HG03520 (cell line): ENCODE data around the gene CDH13.

Experiments used
- ATAC-seq: cut with Tn5 transposase; IDR thresholded peaks from one replicate; pipeline ENCODE4 v1.9.1; 2021; ENCODE audit warnings: mild to moderate bottlenecking, moderate library complexity; ENCODE audit not compliant: unreplicated experiment

Gene CDH13

DNA sequence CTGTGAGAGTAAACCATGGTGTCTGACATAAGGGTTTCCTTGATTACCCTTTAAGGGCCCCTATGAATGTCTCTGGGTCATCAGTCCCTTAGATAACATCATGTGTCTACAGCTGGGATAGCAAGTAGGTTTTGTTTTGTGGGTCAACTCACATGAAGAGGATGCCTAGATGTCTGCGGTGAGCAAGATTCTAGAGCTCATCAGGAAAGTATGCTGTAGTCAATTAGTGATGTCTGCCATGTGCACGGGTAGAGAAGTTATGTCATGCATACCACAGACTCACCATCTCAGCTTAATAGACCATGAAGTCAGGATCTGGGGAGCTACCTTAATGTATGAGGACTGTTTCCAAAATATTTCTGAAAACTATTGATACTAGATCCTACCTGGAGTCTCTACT is 57.5 kb downstream of the CDH13 start:
- ATAC-seq, result no peak

DNA sequence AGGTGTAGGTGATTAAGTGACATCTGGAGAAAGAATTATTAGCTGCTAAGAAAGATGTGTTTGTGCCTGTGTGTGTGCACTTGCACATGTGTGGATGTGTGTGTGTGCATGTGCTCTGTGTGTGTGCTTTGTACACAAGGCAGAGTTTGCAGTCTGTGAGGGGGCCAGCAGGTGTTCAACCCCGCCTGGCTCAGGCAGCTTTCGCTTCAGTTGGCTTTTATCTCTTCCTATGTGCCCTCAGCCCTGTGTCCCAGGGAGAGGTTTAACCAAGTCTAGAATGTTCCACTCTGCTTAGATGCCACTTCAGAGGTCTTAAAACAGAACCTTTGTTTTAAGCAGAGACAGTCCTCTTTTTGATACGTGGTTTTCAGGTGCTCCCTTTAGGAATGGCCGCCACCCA is 58.8 kb downstream of the CDH13 start:
- no peak for ATAC-seq

DNA sequence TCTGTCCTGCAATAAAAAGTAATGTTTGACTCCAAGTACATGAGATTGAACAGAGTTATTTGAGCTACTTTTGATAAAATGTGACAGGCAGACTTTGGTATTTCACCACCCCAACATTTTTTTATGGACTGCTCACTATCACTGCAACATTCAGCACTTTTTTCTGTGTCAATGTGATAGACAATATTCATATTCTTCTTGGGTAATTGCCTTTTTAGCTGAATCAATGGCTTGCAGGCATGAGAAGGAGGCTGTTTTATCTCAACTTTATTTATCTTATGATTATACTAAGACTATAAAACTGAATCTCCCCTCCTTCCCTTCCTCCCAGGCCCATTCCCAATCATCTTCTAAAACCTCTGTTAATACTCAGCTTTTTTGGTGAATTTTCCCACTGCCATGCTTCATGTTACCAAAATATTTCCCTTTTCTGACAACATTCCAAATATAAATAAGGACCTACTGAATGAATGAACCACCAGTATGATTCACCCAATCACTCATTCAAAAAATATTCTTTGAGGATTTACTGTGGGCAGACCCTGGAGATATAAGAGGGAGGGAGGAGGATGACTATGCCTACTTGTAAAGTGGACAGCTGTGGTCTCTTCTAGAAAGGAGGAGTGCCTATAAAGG is 67.6 kb downstream of the CDH13 start:
- no peak for ATAC-seq

DNA sequence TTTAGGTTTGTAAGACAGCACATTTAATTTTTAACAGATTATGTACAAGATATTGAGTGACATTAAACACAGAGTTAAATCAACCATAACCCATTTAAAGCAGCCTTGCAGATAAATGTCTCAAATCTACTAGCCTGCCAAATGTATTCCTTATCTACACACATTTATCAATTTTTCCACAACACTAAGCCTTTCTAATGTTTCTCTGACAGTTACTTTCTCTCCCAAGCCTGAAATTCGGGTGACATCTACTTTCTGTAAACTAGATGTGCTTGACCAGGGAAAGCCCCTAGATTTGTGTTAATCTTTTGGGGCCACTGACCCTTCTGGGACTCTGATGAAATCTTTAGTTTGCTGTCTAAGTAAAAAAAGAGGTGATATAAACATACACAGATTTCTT is 69.0 kb downstream of the CDH13 start:
- no peak for ATAC-seq

DNA sequence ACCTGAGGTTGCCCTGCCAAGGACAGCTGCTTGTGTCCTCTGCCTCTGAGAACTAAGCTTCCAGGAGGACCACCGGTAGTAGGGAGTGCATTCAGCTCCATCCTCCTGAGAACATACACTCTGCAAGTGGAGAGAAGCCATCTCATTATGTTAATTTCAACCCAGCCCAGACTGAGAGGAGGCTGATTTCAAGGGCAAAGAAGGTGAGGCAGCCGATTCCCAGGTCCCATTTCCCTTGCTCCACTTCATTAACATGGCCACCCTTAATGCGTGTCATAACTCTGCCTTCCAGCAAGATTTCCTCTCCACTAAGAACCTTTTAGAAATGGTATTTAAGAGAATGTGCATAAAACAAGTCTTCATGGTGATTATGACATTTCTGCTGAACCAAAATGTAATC is 72.5 kb downstream of the CDH13 start:
- ATAC-seq, result no peak

DNA sequence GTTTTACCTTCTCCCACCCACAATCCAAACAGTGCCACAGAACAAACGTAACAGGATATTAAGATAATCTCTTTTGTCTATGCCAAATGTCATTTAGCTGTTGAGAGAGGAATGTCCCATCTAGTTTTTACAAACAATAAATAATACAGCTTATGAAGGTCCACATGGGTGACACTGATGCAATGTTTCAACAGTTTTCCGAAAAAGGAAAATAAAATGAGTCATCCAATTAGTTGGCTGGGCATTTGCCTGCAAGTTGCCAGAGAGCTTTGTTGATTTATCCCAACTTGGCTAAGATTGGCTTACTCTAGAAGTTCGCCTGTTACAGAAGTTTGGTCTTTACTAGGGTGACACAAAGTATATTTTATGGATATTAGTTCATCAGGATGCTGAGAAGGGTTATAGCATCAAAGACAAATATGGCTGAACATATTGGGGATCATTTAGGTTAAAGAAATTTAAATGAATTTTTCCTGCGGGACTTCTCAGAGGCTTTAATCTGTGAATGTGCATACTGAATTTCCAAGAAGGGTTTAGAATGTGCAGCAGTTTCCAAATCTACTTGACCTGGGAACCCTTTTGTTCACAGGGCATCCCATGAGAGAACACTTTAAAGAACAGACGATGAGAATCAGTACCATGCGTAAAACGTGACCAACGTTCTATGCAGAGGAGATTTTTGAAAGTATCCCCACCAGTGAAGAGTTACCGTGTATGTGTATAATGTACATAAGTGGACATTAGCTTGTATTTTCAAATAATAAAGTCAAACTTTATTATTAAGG is 73.1 kb downstream of the CDH13 start:
- no peak for ATAC-seq

DNA sequence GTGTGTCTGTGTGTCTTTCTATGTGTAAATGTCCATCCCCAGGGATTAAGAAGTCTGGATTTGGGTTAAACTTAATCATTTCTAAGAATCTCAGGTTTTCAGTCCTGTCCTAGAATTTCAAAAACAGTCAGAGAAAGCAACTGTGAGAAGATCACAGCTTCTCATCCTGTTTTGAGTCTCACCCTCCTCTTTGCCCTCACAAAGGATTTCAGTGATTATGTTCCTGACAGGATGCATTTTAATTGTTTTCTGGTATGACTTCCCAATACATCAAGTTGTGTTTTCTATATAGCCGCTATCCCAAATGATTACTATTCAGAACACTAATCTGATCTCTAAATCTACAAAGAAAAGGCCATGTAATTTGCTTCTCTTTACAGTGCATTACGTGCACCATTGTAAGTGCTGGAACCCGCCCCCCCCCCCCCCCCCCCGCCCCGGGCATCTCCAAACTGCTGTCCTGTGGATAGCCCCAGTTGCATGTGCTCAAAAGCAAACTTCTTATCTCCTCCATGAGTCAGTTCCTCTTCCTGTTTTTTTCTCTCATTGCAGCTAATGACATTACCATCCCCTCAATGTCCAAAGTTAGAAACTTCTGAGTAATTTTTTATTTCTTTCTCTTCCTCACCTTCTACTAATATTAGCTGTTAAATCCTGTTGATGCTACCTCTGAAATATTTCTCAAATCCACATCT is 73.9 kb downstream of the CDH13 start:
- no peak for ATAC-seq

DNA sequence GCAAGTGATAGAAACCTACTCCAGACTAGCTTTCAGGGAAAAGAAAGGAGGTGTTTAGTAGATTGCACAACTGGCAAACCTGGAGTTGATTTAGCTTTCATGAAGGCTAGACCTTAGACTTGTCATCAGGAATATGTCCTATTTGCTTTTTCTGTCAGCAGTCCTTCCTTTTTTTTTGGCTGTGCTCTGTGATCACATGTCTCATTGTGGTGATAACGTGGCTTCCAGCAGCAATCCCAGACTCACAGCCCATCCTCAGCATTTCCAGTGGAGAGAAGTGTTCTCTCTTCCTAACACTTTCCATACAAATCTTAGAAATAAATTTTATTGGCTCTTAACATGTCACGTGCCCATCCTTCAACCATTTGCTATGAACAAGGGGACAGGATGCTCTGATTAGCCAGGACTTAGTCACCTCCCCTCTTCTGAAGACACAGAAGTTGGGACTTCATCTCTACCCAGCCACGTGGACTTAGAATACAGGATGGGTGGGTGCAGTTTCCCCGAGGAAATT is 74.7 kb downstream of the CDH13 start:
- no peak for ATAC-seq

DNA sequence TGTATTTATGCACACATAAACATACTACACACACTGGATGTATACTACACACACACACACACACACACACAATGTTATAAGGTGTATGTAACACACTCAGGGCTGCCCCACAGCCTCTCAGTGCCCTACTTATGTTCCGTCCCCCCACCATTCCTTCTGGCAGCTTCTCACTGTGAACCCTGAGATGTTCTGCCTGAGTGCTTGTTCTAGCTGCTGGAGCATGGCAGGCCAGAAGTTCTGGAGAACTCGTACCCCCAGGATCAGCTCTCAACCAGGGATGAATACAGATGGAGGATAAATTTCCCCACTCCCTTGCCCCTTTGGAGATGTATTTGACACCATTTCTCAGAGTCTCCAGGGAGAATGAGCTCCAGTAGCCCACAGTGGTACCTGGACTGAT is 76.4 kb downstream of the CDH13 start:
- no peak for ATAC-seq

DNA sequence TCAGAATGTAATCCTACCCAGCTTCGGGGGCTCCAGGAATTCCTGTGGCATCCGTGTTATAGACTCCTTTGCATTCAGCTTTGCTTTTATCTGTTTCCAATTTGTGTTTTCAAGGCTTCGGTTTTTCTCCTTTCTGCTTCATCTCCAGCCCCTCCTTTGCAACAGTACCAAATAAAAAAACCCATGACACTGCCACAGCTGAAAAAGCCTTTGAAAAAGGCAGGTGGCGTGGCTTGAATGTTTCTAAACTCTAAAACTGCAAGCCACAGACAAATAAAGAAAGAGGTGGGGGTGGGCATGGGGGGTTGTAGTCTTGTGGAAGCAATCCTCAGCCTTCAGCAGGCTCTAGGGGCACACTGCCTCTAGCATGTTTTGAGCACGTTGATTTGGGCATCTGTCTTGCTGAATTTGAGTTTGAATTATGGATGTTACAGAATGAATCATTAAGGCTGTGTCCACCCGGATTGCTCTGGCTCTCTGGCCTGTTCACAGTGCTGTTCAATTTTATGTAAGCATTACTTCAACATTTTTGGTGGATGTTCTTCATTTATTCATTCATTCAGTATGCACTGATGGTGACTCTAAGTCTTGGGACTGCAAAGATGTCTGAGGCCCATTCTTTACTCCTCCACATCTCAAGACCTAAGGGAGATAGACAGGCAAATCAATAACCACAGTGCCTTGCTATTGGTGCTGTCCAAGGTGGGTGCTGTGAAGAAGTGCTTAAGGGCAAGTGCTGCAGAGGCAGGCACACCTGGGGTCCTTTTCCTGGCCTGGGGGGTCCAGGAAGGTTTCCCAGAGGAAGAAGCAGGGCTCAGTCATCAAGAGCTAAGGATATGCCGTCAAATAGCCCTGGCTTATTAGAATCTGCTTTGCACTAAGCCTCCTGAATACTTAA is 77.4 kb downstream of the CDH13 start:
- no peak for ATAC-seq

DNA sequence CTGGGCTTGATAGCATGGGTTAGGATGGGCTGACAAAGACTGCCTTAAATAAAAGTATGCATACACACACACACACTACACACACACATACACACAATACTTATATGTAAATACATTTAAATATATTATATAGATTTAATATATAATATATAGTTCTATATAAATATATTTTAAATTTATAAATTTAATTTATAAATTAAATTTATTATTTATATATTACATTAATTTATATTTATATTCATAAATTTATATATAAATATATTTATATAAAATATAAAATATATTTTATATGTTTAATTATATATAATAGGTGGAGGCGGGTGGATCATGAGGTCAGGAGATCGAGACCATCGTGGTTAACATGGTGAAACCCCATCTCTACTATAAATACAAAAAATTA is 83.2 kb downstream of the CDH13 start:
- ATAC-seq, result no peak

DNA sequence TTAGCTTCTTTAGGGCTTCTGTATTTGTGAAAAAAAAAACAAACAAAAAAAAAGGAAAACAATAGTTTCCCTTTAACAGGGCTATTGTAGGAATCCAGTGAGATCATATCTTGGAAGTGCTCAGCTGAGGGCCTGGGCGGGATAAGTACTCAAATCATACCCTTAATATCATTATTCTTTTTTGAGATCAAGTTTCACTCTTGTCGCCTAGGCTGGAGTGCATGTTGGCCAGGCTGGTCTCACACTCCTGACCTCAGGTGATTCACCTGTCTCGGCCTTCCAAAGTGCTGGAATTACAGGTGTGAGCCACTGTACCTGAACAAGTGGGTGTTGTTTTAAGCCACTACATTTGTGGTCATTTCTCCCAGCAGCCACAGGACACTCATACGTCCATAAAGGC is 87.0 kb downstream of the CDH13 start:
- ATAC-seq, result no peak

DNA sequence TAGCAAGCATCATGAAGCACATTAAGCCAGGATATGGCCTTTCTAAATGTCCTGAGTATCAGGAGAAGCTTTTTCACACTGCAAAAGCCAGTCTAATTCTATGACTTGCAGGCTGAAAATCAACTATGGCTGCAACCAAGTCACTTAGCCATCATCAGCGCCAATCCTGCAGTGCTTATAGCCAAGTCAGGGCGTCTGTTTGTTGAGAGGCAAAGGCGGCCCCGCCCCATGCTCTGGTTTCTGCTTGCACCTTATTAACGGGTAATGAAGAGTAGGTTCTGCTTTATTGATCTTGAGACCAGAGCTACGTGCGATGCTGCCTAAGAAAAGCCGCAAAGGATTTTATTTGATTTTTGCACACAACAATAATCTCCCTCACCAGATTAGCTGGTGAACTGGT is 88.4 kb downstream of the CDH13 start:
- no peak for ATAC-seq

DNA sequence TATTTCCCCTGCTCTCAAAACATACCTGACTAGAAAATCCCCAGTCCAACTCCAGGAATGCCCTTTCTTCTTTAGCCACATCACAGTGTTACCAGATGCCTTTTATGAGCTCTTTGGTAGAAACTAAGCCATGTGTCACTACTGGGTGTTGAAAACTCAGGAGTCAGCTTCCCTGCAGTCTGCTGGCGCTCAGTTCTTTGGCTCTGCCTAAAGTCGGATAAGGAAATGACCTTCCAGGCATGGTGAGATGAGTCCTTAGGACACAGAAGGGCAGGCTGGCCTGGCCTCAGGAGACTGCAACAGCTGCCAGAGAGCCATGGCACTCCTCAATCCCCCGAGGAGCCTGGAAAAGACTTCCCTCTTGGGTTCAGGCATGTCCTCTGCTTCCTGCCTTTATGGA is 89.1 kb downstream of the CDH13 start:
- no peak for ATAC-seq

DNA sequence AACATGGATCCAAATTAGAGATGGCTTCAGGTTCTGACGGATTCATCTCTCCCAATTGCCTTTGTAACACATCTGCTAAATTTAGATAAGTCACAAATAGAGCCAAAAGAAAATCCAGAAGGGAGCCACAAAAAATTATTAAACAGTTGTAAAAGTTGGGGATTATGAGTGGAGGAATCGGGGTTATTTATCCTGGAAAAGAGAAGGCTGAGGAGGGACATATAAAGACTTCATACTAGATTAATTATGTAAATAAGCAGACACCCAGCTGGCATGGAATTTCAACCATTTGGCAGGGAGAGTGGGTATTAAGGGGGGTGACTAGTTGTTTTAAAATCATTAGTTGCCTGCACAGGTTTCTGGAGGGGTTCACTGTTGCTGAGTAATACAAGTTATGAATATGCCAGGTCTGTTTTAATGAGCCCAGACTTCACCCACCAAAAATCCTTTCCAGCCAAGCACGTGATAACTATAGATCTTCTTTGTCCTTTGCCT is 89.6 kb downstream of the CDH13 start:
- no peak for ATAC-seq

DNA sequence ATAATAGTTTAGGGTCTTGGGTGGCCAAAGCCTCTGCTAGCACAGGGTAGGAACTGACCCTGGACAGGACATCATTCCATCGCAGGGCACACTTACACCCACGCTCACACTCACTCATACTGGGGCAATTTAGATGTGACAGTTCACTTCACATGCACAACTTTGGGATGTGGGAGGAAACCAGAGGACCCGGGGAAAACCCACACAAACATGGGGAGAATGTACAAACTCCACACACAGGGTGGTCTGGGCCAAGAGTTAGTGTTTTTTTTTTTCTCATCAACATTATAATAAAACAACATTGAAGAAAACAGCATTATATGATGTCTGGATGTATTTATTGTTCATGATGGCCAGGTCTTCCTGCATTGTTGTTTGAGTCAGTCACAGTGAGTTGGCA is 93.6 kb downstream of the CDH13 start:
- no peak for ATAC-seq

DNA sequence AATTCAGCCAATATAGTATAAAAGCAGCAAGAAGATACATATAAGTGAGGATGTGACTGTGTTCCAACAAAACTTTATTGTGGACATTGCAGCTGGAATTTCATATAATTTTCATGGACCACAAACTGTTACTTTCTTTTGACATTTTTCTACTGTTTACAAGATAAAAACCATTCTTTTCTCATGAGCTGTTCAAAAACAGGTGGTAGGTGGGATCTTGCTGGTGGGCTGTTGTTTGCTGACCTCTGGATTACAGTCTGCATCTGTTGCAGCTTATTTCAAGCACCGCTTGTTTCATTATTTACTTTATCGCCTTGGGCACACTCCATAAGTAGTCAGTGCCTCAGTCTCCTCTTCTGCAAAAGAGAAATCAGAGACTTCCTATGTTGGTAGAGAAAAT is 99.5 kb downstream of the CDH13 start:
- no peak for ATAC-seq

DNA sequence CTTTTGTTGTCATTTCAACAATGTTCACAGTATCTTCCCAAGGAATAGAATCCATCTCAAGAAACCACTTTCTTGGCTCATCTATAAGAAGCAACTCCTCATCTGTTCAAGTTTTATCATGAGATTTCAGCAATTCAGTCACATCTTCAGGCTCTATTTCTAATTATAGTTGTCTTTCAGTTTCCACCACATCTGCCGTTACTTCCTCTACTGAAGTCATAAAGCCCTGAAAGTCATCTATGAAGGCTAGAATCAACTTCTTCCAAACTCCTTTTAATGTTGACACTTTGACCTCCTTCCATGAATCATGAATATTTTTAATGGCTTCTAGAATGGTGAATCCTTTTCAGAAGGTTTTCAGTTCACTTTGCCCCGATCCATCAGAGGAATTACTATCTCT is 102.1 kb downstream of the CDH13 start:
- ATAC-seq, result peak; percentile 73

DNA sequence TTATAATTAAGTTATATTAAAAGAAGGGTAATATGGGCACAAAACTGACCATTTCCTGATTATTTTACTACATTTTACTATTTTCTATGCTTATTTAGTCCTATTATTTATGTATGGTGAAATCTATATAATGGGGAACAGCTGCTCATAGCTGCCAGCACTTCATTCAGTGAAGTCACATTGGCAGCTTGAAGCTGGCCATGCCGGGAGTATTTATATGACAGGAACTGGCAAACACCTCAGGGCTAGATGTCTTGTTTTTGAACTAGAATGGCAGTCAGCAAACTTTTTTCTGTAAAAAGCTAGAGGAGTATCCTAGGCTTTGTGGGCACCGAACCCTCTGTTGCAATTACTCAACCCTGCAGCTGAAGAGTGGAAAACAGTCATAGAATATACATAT is 104.1 kb downstream of the CDH13 start:
- ATAC-seq, result no peak

DNA sequence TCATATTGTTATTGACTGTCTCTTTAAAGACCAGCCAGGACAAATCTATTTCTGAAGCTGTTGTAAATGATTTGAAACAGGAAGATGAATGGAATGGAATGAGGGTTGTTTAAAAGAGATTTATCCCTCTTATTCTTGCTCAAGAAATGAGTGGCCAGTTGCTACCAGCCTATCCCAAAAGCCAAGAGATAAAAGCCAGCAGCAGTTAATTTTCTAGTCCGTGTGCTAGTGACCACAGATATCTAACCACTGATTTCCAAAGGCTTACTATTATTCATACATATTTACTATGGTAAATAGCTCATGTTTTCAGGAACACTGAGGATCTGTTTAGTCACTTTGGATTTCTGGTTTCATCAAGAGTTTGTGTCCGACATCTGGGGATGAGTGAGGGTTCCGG is 105.7 kb downstream of the CDH13 start:
- no peak for ATAC-seq

DNA sequence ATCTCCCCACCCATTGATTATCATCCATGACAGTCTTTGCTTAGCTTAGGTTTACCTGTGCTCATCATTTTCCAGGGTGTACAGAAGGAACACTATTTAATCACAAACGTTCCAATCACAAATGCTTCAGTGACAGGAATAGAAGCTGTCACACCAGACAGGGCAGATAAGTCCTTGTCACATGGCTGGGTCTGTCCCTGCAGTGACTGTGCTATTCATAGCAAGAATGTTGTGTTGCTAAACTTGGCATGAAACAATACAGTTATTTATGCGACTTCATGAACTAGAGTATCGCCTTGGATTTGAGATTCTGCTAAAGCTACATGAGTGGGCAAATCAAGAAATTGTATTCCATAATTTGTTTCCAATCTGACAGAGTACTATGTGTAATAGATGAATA is 108.4 kb downstream of the CDH13 start:
- no peak for ATAC-seq
